Skin of body (tissue), 2 donors: ENCODE data around the gene TBCCD1. TPM values are rescaled to one million over a fixed set of nuclear protein-coding genes. Genes with fewer than 3 reads are reported as not detected.
"Not testable (repeated sequence)": the region's sequence is repeated elsewhere in the genome, so short reads cannot be mapped to it uniquely, and the experiment has no call there.

Source experiments
- DNase-seq: peaks from one replicate; lab custom pipeline; 2025; lab: John Stamatoyannopoulos, UW
- total RNA-seq: library from RNA; depleted of rRNA; stranded (reverse); fragments of >200 nt; gene quantifications from one replicate; pipeline ENCODE4 v1.2.3, GENCODE V29; 2014

Gene TBCCD1
- total RNA-seq, 1 donor from 2014 or later, result 13.9 TPM

- no peak for DNase-seq
Measured at GRCh38 chr3:186552408-186553031, 14.6 kb downstream of the TBCCD1 start.

- no peak for DNase-seq
Measured at GRCh38 chr3:186551387-186551786, 15.8 kb downstream of the TBCCD1 start.

GRCh38 chr3:186549497-186549896 is 17.6 kb downstream of the TBCCD1 start:
- DNase-seq, result no peak

GRCh38 chr3:186544281-186544680 is 22.9 kb downstream of the TBCCD1 start, which contains the start of gene CRYGS:
Gene CRYGS (minus strand): TSS chr3:186544380. CDS start chr3:186544326, 54 bp downstream.
- no peak for DNase-seq

GRCh38 chr3:186540835-186541226 is 26.3 kb downstream of the TBCCD1 start:
- DNase-seq, result no peak

- DNase-seq, result peak; percentile 17
Measured at GRCh38 chr3:186540221-186540834, 26.8 kb downstream of the TBCCD1 start.

- DNase-seq, result no peak
Measured at GRCh38 chr3:186538779-186539178, 28.4 kb downstream of the TBCCD1 start.

- DNase-seq, result no peak
Measured at GRCh38 chr3:186536883-186537844, 30.0 kb downstream of the TBCCD1 start.

GRCh38 chr3:186534113-186534669 is 32.9 kb downstream of the TBCCD1 start:
- no peak for DNase-seq

- DNase-seq, result no peak
Measured at GRCh38 chr3:186532598-186533072, 34.5 kb downstream of the TBCCD1 start.

GRCh38 chr3:186531694-186532093 is 35.4 kb downstream of the TBCCD1 start:
- DNase-seq, result not testable (repeated sequence)

GRCh38 chr3:186530415-186530814 is 36.7 kb downstream of the TBCCD1 start:
- DNase-seq, result no peak

GRCh38 chr3:186529201-186529999 is 37.7 kb downstream of the TBCCD1 start:
- no peak for DNase-seq

- no peak for DNase-seq
Measured at GRCh38 chr3:186526256-186526606, 40.9 kb downstream of the TBCCD1 start.

- no peak for DNase-seq
Measured at GRCh38 chr3:186525369-186526255, 41.5 kb downstream of the TBCCD1 start.

GRCh38 chr3:186524616-186525015 is 42.5 kb downstream of the TBCCD1 start:
- no peak for DNase-seq

- DNase-seq, result no peak
Measured at GRCh38 chr3:186523434-186523833, 43.7 kb downstream of the TBCCD1 start.

- no peak for DNase-seq
Measured at GRCh38 chr3:186523022-186523421, 44.1 kb downstream of the TBCCD1 start.

- DNase-seq, result no peak
Measured at GRCh38 chr3:186520957-186521842, 45.9 kb downstream of the TBCCD1 start.
